Nephron (organoid): ENCODE measurements around the gene UBL3.

Experiments used
- H3K27ac Mint-ChIP-seq, 3 experiments: 2 replicates each; pipeline ENCODE4 v1.8.0; 2020; ENCODE audit warnings: mixed read lengths in 3 of 3, mild to moderate bottlenecking in 2 of 3, moderate library complexity in 1 of 3
- H3K27me3 Mint-ChIP-seq: 2 replicates; pipeline ENCODE4 v1.8.0; 2021; ENCODE audit warnings: low read depth, mild to moderate bottlenecking, moderate library complexity, mixed read lengths
- H3K36me3 Mint-ChIP-seq: 2 replicates; pipeline ENCODE4 v1.8.0; 2020; ENCODE audit warnings: low read depth, mixed read lengths
- H3K4me1 Mint-ChIP-seq: 2 replicates; pipeline ENCODE4 v1.8.0; 2020; ENCODE audit warnings: mixed read lengths
- H3K4me3 Mint-ChIP-seq, 3 experiments: 2 replicates each; pipeline ENCODE4 v1.8.0; 2020; ENCODE audit warnings: mild to moderate bottlenecking in 3 of 3, mixed read lengths in 3 of 3, moderate library complexity in 2 of 3
- H3K9me3 Mint-ChIP-seq: 2 replicates; pipeline ENCODE4 v1.8.0; 2020; ENCODE audit warnings: mixed read lengths
- TF ChIP-seq, protein P1 (sequence below), 3 experiments: fragments of 200-600 bp; sonication (generic); IDR thresholded peaks; one replicate each; pipeline ENCODE4 v1.5.0; 2021; ENCODE audit warnings: antibody characterized with exemption in 3 of 3; ENCODE audit not compliant: unreplicated experiment in 3 of 3

Gene UBL3

GRCh38 chr13:29850213-29850898 lies at the start of gene UBL3:
UBL3 (minus strand) TSS chr13:29850617; CDS start chr13:29849538, 1,079 bp downstream.
- Mint-ChIP-seq H3K4me1 (peaks cover 22% of the 10 kb centered on the region), H3K36me3 (no peaks in the 10 kb centered on the region), H3K9me3 (no peaks in the 10 kb centered on the region), H3K4me3 (peak within 1 kb of the TSS; percentile 95 to 96 (median 95)), H3K27ac (peak within 1 kb of the TSS; percentile 95 to 100 (median 99)), H3K27me3 (peaks cover 4% of the 10 kb centered on the region)
- TF ChIP-seq, protein P1, sequence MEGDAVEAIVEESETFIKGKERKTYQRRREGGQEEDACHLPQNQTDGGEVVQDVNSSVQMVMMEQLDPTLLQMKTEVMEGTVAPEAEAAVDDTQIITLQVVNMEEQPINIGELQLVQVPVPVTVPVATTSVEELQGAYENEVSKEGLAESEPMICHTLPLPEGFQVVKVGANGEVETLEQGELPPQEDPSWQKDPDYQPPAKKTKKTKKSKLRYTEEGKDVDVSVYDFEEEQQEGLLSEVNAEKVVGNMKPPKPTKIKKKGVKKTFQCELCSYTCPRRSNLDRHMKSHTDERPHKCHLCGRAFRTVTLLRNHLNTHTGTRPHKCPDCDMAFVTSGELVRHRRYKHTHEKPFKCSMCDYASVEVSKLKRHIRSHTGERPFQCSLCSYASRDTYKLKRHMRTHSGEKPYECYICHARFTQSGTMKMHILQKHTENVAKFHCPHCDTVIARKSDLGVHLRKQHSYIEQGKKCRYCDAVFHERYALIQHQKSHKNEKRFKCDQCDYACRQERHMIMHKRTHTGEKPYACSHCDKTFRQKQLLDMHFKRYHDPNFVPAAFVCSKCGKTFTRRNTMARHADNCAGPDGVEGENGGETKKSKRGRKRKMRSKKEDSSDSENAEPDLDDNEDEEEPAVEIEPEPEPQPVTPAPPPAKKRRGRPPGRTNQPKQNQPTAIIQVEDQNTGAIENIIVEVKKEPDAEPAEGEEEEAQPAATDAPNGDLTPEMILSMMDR (IDR thresholded peaks at IDR 0.05; ENCODE audit: unreplicated experiment in 3 of 3): no peak

GRCh38 chr13:29897102-29897501 lies 46.7 kb upstream of the UBL3 start:
- H3K36me3 Mint-ChIP-seq: no peaks in the 10 kb centered on the region
- H3K9me3 Mint-ChIP-seq: peaks cover 14% of the 10 kb centered on the region
- no peak overlapping the region for H3K27ac Mint-ChIP-seq
- H3K27me3 Mint-ChIP-seq: no peaks in the 10 kb centered on the region
- TF ChIP-seq, protein P1 (IDR thresholded peaks at IDR 0.05; ENCODE audit: unreplicated experiment in 3 of 3): no peak
- H3K4me1 Mint-ChIP-seq: peaks cover 17% of the 10 kb centered on the region
- H3K4me3 Mint-ChIP-seq: no peak overlapping the region

DNA sequence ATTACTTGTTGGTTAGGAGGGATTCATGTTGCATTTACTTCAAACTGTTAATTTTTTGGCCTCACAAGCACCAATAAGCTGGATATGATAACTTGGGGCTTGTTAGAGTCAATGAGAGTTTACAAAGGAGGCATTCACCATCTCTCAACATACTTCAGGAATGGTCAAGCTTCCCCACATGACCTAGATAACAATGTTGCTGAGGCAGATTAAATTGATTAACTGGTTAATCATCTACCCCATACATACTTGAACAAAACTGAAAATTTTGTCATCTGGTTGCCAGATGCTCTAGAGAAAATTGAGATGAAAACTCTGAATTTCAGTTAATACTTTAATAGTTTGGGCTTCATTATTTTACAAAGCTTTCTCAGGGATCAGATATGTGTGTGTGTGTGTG lies 43.0 kb upstream of the UBL3 start:
- no peaks in the 10 kb centered on the region for H3K9me3 Mint-ChIP-seq
- TF ChIP-seq, protein P1 (IDR thresholded peaks at IDR 0.05; ENCODE audit: unreplicated experiment in 3 of 3): no peak

GRCh38 chr13:29892151-29892550 lies 41.7 kb upstream of the UBL3 start:
- TF ChIP-seq, protein P1 (IDR thresholded peaks at IDR 0.05; ENCODE audit: unreplicated experiment in 3 of 3): no peak
- H3K4me3 Mint-ChIP-seq: no peak overlapping the region
- H3K36me3 Mint-ChIP-seq: no peaks in the 10 kb centered on the region
- peaks cover 26% of the 10 kb centered on the region for H3K4me1 Mint-ChIP-seq
- peaks cover 8% of the 10 kb centered on the region for H3K27me3 Mint-ChIP-seq
- no peaks in the 10 kb centered on the region for H3K9me3 Mint-ChIP-seq
- H3K27ac Mint-ChIP-seq: peak overlapping the region in 2 of 3 experiments; percentile 5 to 12

More for the DNA sequence above, 43.0 kb upstream of the UBL3 start:
- H3K36me3 Mint-ChIP-seq: no peaks in the 10 kb centered on the region
- H3K27me3 Mint-ChIP-seq: peaks cover 3% of the 10 kb centered on the region
- H3K4me3 Mint-ChIP-seq: no peak overlapping the region
- no peak overlapping the region for H3K27ac Mint-ChIP-seq
- H3K4me1 Mint-ChIP-seq: peaks cover 19% of the 10 kb centered on the region

GRCh38 chr13:29889111-29889510 lies 38.7 kb upstream of the UBL3 start:
- Mint-ChIP-seq H3K27ac (no peak overlapping the region), H3K4me3 (no peak overlapping the region), H3K36me3 (no peaks in the 10 kb centered on the region), H3K9me3 (no peaks in the 10 kb centered on the region), H3K27me3 (peaks cover 8% of the 10 kb centered on the region), H3K4me1 (peaks cover 34% of the 10 kb centered on the region)
- TF ChIP-seq, protein P1 (IDR thresholded peaks at IDR 0.05; ENCODE audit: unreplicated experiment in 3 of 3): no peak

- peaks cover 35% of the 10 kb centered on the region for H3K4me1 Mint-ChIP-seq
These were observed 37.9 kb upstream of the UBL3 start for GRCh38 chr13:29888306-29888705.

More at GRCh38 chr13:29888306-29888705, 37.9 kb upstream of the UBL3 start:
- H3K27ac Mint-ChIP-seq: peak overlapping the region in 1 of 3 experiments; percentile 13
- TF ChIP-seq, protein P1 (IDR thresholded peaks at IDR 0.05; ENCODE audit: unreplicated experiment in 3 of 3): no peak
- H3K36me3 Mint-ChIP-seq: no peaks in the 10 kb centered on the region
- no peak overlapping the region for H3K4me3 Mint-ChIP-seq
- no peaks in the 10 kb centered on the region for H3K9me3 Mint-ChIP-seq
- H3K27me3 Mint-ChIP-seq: peaks cover 8% of the 10 kb centered on the region
